Measurements from ENCODE around the gene SLC25A15. TPM values are rescaled to one million over a fixed set of nuclear protein-coding genes. Genes with fewer than 3 reads are reported as not detected.

The SLC25A15 gene
- total RNA-seq, 6 experiments from 2014 or later: 10.7 to 13.7 (median 12.1) TPM

DNA sequence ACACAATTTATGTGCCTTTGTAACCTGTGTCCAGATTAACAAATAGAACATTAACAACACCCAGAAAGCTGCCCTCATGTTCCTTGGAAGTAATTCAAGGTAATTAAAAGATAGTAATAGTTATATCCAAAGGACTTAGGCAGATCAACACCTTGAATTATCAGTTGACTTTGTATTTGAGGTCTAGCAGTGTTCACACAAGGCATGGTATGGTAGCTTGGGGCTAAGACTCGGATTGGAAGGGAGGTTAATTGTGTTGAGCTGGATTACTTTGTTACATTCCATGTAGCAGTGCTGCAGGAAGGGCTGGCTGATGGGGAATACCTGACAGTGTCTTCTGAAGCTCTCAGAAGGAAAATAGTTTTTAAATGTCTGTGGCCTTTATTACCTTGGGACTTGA is 16.8 kb downstream of the SLC25A15 start:
- TF ChIP-seq, protein P1, sequence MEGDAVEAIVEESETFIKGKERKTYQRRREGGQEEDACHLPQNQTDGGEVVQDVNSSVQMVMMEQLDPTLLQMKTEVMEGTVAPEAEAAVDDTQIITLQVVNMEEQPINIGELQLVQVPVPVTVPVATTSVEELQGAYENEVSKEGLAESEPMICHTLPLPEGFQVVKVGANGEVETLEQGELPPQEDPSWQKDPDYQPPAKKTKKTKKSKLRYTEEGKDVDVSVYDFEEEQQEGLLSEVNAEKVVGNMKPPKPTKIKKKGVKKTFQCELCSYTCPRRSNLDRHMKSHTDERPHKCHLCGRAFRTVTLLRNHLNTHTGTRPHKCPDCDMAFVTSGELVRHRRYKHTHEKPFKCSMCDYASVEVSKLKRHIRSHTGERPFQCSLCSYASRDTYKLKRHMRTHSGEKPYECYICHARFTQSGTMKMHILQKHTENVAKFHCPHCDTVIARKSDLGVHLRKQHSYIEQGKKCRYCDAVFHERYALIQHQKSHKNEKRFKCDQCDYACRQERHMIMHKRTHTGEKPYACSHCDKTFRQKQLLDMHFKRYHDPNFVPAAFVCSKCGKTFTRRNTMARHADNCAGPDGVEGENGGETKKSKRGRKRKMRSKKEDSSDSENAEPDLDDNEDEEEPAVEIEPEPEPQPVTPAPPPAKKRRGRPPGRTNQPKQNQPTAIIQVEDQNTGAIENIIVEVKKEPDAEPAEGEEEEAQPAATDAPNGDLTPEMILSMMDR (IDR thresholded peaks at IDR 0.05): no peak
- Mint-ChIP-seq H3K27ac (no peak overlapping the region), H3K27me3 (ENCODE audit: insufficient read depth) (no peaks in the 10 kb centered on the region), H3K4me1 (ENCODE audit: low read depth) (no peaks in the 10 kb centered on the region), H3K36me3 (ENCODE audit: low read depth) (peaks cover 9% of the 10 kb centered on the region), H3K9me3 (no peaks in the 10 kb centered on the region), H3K4me3 (no peak overlapping the region)
- DNase-seq: no peak

DNA sequence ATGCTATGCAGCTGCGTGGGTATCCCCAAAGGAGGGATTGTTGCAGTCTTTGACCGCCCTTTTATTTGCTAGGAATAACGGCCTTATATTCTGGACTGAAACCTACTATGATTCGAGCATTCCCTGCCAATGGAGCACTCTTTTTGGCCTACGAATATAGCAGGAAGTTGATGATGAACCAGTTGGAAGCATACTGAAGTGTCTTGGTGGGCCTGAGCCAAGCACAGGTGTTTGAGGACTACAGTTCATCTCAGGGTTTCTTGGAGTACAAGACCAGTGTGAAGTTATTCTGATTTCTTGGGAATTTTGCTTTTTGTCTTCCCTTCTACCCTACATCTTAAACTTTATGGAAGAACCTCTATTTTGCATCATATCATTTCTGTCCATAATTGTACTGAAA is 20.1 kb downstream of the SLC25A15 start:
- H3K9me3 Mint-ChIP-seq: no peaks in the 10 kb centered on the region
- H3K4me3 Mint-ChIP-seq: no peak overlapping the region
- TF ChIP-seq, protein P1 (IDR thresholded peaks at IDR 0.05): no peak
- DNase-seq: no peak
- H3K27ac Mint-ChIP-seq: no peak overlapping the region
- H3K27me3 Mint-ChIP-seq (ENCODE audit: insufficient read depth): no peaks in the 10 kb centered on the region
- peaks cover 11% of the 10 kb centered on the region for H3K4me1 Mint-ChIP-seq (ENCODE audit: low read depth)
- H3K36me3 Mint-ChIP-seq (ENCODE audit: low read depth): peaks cover 13% of the 10 kb centered on the region

DNA sequence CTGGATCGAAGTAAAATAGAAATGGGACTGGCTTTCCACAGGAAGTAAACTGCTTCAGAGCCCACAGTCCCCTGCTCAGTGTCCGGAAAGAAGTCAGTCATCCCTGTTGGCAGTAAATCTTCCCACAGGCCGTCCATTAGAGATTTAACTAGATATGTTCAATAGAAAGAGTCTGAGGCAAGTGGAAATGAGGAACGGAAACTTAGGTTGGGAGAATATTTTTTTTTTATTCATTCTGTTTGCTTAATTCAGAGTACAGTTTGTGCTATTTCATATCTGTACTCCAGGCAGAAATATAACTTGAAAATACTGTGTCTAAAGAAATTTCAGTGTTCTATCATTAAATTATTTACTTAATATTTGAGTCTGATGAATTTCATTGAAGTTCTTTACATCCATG is 22.7 kb downstream of the SLC25A15 start:
- no peaks in the 10 kb centered on the region for H3K27me3 Mint-ChIP-seq (ENCODE audit: insufficient read depth)
- TF ChIP-seq, protein P1 (IDR thresholded peaks at IDR 0.05): no peak
- no peak for DNase-seq
- H3K9me3 Mint-ChIP-seq: peaks cover 4% of the 10 kb centered on the region; the same call in 1 of the 2 replicates
- peaks cover 28% of the 10 kb centered on the region for H3K36me3 Mint-ChIP-seq (ENCODE audit: low read depth)
- no peak overlapping the region for H3K27ac Mint-ChIP-seq
- peaks cover 19% of the 10 kb centered on the region for H3K4me1 Mint-ChIP-seq (ENCODE audit: low read depth)
- H3K4me3 Mint-ChIP-seq: no peak overlapping the region

DNA sequence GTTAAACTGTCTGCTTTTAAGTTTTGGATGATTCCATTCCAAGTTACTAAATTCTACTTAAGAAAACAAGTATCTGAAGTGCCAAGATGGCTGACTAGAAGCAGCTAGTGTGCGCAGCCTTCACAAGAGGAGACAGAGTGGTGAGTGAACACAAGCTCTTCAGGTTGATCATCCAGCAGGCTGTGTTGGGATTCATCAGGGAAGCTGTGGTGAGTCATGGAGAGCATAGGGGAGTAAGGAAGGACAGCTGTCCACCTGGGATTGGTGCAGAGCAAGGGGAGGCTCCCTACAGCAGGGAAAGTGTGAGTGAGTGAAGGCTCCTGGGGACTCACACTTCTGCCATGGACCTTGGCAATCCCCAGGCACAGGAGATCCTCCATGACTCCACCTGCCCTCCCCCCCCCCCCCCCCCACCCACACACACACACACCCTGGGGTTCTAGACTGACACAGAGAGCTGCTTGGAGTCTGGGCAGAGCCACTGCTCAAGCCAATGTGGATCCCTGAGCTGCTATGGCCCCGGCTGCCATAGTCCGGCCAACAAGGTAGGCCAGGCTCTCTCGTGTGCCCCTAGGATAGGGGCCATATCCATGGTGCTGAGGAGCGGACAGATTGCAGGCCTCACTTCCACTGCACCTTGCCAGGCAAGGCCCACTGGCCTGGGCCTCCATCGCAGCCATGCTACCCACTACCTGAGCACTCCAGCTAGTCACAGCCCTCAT is 23.5 kb downstream of the SLC25A15 start:
- DNase-seq: peak; percentile 43
- Mint-ChIP-seq H3K4me3 (no peak overlapping the region), H3K36me3 (ENCODE audit: low read depth) (peaks cover 28% of the 10 kb centered on the region), H3K4me1 (ENCODE audit: low read depth) (peaks cover 19% of the 10 kb centered on the region), H3K27ac (peak overlapping the region; percentile 38; the same call in 1 of the 2 replicates), H3K9me3 (peaks cover 4% of the 10 kb centered on the region; the same call in 1 of the 2 replicates), H3K27me3 (ENCODE audit: insufficient read depth) (peaks cover 3% of the 10 kb centered on the region)
- TF ChIP-seq, protein P1 (IDR thresholded peaks at IDR 0.05): no peak

DNA sequence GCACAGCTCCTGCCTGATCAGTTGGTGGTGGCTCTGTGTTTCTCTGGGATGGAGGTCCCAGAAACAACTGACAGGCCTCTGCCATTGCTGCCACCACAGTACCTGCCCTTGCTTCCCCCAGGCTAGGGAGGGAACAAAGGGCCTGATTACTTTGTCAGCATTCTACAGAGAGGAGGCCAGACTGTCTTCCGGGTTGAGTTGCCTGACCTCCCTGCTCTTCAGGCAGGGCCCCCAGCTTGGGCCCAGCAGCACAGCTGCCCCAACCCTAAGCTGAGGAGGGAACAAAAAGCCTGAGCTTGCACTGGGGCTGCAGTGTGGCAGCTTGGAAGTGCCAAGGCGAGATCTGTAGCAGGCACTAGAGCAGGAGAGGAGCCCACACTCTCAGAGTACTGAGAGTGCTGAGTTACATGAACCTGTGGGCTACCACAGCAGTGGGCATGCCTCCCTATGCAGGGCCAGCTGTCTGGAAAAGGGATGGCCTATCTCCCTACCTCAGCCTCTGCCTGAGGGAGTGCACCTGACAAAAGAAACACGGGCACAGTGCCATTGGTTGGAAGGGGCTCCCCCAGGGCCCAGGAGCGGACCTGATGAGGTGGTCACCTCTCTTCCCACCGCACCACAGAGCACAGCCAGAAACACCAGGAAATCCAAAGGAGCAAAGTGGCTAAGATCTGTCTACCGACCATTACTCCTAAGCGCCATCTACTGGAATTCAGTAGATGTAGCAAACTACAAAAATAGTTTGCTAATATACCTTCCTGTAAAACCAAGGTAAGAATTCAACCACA is 24.4 kb downstream of the SLC25A15 start:
- no peak overlapping the region for H3K27ac Mint-ChIP-seq
- H3K36me3 Mint-ChIP-seq (ENCODE audit: low read depth): peaks cover 28% of the 10 kb centered on the region
- TF ChIP-seq, protein P1 (IDR thresholded peaks at IDR 0.05): peak; percentile 79
- peaks cover 19% of the 10 kb centered on the region for H3K4me1 Mint-ChIP-seq (ENCODE audit: low read depth)
- peaks cover 3% of the 10 kb centered on the region for H3K27me3 Mint-ChIP-seq (ENCODE audit: insufficient read depth)
- peaks cover 4% of the 10 kb centered on the region; the same call in 1 of the 2 replicates for H3K9me3 Mint-ChIP-seq
- peak; percentile 23 for DNase-seq
- no peak overlapping the region for H3K4me3 Mint-ChIP-seq
